Activated naive CD8-positive, alpha-beta T cell (primary cell): Measurements from ENCODE around the gene UBE2J2.
"Not testable (repeated sequence)": the region's sequence is repeated elsewhere in the genome, so short reads cannot be mapped to it uniquely, and the experiment has no call there.

Experiments used
- H3K27ac Mint-ChIP-seq: one replicate; pipeline ENCODE4 v1.8.0; 2021; ENCODE audit warnings: mixed read lengths
- H3K27me3 Mint-ChIP-seq: one replicate; pipeline ENCODE4 v1.8.0; 2021; ENCODE audit warnings: mixed read lengths
- H3K36me3 Mint-ChIP-seq: one replicate; pipeline ENCODE4 v1.8.0; 2021; ENCODE audit warnings: mixed read lengths
- H3K4me1 Mint-ChIP-seq: one replicate; pipeline ENCODE4 v1.8.0; 2021; ENCODE audit warnings: low read depth, mixed read lengths
- H3K4me3 Mint-ChIP-seq: one replicate; pipeline ENCODE4 v1.8.0; 2021; ENCODE audit warnings: mild to moderate bottlenecking, mixed read lengths
- H3K9me3 Mint-ChIP-seq: one replicate; pipeline ENCODE4 v1.8.0; 2021; ENCODE audit warnings: low read depth, mixed read lengths

UBE2J2 gene

DNA sequence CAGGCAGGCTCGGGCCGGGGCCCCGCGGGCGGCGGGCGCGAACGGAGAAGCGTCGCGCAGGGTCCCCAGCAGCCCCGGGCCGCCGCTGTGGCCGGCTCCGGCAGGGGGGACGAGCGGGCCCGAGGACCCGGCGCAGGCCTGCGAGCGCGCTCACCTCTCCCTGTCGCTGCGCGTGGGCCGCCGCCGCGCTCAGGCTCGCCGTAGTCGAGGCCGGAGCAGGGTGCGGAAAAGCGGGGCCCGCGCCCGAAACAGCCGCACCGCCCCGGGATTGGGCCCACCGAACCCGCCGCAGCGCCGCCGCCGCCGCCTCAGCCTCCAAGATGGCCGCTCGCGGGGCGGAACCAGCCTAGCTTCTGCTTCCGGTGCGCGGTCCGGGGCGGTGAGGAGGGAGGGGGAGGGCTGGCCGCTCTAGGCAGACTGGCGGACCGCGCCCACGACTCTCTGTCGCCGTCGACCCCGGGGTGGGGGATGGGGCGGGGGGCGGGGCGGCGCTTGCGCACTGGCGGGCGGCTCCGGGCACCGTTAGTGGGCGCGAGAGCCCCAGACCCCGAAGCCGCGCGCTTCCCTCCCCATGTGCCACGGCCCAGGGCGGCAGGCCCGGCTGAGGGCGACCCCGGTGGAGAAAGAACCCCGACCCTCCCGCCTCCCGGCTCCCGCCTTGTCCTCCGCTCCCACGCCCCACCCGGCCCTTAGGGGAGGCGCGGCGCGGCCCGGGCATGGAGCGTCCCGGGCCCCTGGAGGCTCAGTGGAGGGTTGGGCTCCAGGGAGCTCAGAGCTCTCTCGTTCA, at the start of gene UBE2J2:
Gene UBE2J2, minus strand, starts transcription at position 343 of the 787 bp plus-strand sequence. CDS start 5,862 bp downstream, outside the sequence.
- Mint-ChIP-seq H3K4me3 (peak within 1 kb of the TSS; percentile 90), H3K27ac (peak within 1 kb of the TSS; percentile 81), H3K36me3 (peaks cover 2% of the 10 kb centered on the region), H3K27me3 (no peaks in the 10 kb centered on the region), H3K4me1 (peaks cover 37% of the 10 kb centered on the region), H3K9me3 (no peaks in the 10 kb centered on the region)

DNA sequence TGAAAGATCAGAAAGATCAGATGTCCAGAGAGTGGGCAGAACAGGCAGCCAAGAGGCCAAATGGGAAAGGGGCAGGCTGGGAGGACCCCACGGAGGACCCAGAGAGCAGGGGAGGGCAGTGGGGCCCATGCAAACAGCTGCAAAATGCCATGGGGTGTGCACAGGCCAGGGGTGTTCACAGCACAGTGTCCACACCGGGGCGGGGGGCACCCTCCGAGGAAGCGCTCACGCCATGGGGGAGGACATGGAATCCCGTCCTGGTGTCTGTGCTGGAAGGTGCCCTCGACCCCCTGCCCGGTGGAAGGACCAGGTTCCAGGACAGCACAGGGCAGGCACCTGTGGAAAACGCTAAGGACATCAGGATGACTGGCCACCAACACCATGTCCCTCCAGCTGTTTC, 49.3 kb upstream of the UBE2J2 start:
- Mint-ChIP-seq H3K36me3 (no peaks in the 10 kb centered on the region), H3K27ac (no peak overlapping the region), H3K4me3 (peak overlapping the region; percentile 95), H3K9me3 (no peaks in the 10 kb centered on the region), H3K4me1 (peaks cover 24% of the 10 kb centered on the region), H3K27me3 (no peaks in the 10 kb centered on the region)

DNA sequence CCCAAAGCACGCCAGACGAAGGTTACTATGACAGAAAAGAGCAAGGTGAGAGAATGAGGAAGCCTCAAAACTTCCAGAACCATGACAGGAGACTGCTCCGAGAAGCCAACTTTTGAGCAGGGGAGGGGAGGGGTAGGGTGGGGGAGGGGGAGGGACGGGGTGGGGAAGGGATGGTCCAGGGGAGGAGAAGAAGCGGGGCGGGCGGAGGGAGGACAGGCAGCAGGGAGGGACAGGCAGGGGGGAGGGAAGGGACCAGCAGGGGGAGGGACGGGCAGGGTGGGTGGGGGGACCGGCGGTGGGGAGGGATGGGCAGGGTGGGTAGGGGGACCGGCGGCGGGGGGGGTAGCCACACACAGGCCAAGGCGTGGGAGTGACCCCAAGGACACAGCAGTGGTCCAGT, 48.8 kb upstream of the UBE2J2 start:
- Mint-ChIP-seq H3K9me3 (no peaks in the 10 kb centered on the region), H3K4me3 (peak overlapping the region; percentile 95), H3K27ac (peak overlapping the region; percentile 81), H3K4me1 (peaks cover 24% of the 10 kb centered on the region), H3K36me3 (no peaks in the 10 kb centered on the region), H3K27me3 (no peaks in the 10 kb centered on the region)

DNA sequence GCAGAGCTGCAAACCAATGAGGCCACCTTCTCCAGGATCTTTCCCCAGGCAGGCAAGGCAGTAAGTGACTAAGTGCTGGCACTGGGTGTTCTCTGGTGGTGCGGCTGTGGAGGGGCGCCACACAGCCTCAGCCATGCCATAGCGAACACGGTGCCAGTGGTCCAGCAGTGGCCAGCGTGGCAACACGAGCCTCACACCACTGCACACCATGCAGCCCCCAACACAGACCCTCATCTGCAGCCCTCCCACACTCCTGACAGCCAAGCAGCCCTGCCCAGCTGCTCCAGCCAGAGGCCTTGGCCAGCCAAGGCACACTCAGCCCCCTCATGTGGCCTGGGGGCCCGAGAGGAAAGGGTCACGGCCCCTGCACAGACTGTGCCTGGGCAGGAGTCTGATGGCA, 47.8 kb upstream of the UBE2J2 start:
- no peaks in the 10 kb centered on the region for H3K36me3 Mint-ChIP-seq
- H3K9me3 Mint-ChIP-seq, result no peaks in the 10 kb centered on the region
- H3K4me1 Mint-ChIP-seq, result peaks cover 24% of the 10 kb centered on the region
- H3K27me3 Mint-ChIP-seq, result no peaks in the 10 kb centered on the region
- H3K4me3 Mint-ChIP-seq, result peak overlapping the region; percentile 30
- no peak overlapping the region for H3K27ac Mint-ChIP-seq

DNA sequence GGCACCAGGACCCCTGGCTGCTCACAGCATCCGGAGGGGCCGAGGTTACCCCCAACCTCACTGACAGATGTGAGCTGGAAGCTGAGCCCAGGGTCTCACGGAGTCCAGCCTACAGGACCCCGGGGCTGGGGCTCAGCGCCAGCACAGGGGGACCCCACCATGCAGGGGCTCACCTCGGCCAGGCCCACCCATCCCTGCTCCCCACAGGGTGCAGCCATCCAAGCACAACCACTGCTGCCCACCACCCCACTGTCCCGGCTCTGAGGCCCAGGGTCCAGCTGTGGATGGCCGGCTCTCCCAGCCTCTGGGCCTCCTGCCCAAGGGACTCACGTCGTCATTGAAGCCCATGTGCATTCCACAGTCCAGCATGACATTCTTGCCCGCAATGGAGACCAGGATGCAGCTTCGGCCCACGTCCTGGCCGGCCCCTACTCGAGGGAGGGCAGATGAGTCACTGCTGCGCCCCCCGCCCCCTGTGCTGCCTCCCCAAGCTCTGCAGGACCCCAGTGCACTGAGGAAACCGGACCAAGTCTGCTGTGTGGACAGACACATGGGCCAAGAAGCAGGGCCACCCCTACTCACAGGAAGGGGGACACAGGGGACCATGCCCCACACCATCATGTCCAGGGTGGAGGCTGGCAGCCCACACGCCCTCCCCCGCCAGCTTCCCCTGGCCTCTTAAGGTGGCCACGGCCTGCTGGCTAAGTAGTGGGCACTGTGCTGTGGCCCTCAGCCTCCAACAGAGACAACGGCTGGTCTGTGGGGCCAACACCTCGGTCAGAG, 47.2 kb upstream of the UBE2J2 start:
- H3K27ac Mint-ChIP-seq, result no peak overlapping the region
- no peaks in the 10 kb centered on the region for H3K9me3 Mint-ChIP-seq
- H3K36me3 Mint-ChIP-seq, result no peaks in the 10 kb centered on the region
- peaks cover 20% of the 10 kb centered on the region for H3K4me1 Mint-ChIP-seq
- no peak overlapping the region for H3K4me3 Mint-ChIP-seq
- no peaks in the 10 kb centered on the region for H3K27me3 Mint-ChIP-seq

DNA sequence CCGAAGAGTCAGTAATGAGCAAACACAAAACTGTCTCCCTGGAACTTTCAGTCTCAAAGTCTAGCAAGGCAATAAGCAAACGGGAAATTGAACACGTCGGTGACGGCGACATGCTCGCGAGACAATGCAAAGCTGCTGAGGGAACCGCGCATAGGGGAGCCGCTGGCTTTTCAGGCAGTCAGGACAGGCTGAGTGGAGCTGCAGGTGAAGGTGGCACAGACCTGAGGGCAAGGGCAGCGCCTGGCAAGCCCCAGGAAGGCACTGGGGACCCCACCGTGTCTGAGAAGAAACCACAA, 45.9 kb upstream of the UBE2J2 start:
- Mint-ChIP-seq H3K27me3 (no peaks in the 10 kb centered on the region), H3K4me1 (peaks cover 19% of the 10 kb centered on the region), H3K36me3 (no peaks in the 10 kb centered on the region), H3K9me3 (no peaks in the 10 kb centered on the region), H3K4me3 (no peak overlapping the region), H3K27ac (no peak overlapping the region)

DNA sequence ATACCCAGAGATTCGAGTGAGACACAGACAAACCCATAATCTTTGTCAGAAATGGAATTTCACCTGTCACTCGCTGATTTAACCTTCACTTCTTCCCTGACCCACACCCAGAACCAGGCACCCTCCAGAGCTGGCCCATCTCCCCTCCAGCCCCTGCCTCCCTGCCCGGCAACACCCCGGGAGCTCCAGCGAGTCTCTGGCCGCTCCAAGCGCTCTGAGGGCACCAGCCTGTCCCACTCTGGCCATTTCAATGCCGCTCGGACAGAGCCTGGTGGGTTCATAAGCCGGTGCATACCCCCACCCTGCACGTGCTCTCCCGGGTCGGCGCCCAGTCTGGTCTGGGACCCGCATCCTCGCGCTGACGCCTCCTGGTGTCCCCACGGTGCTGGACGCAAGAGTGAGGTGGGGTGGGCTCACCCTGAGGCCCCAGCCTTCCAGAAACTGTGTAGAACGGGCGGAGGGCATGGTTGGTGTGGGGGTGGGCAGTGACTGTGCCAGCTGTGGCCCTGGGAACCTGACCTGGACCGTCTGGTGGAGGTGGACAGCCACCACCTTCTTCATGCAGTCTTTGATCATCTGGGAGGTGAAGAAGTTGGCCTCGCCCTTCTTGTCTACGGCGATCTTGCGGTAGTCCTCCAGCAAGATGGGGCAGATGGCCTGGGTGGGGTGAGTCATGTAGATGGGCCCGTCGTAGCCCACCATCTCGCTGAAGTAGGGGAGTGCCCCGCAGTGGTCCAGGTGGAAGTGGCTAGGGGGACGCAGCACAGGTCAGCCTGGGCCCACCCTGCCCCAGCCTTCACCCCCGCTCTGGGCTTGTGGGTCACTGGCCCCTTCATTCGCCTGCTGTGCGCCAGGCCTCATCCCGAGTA, 45.4 kb upstream of the UBE2J2 start:
- Mint-ChIP-seq H3K4me3 (no peak overlapping the region), H3K36me3 (no peaks in the 10 kb centered on the region), H3K27ac (no peak overlapping the region), H3K9me3 (no peaks in the 10 kb centered on the region), H3K27me3 (no peaks in the 10 kb centered on the region), H3K4me1 (peaks cover 19% of the 10 kb centered on the region)

DNA sequence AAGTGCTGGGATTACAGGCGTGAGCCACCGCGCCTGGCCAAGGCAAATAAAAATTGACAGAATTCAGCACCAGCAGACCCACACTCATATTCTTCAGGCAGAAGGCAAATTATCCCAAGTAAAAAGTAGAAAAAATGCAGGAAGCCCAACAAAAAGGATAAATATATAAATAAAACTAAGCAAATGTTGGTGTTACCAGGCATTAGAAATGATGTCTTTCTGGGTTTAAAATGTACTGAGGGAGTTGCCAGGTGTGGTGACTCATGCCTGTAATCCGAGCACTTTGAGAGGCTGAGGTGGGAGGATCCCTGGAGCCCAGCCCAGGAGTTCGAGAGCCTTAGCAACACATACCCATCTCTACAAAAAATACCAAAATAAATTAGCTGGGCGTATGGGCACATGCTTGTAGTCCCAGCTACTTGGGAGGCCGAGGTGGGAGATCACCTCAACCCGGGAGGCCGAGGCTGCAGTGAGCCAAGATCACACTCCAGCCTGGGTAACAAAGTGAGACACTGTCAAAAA, 44.5 kb upstream of the UBE2J2 start:
- no peak overlapping the region for H3K4me3 Mint-ChIP-seq
- no peak overlapping the region for H3K27ac Mint-ChIP-seq
- no peaks in the 10 kb centered on the region for H3K36me3 Mint-ChIP-seq
- peaks cover 14% of the 10 kb centered on the region for H3K4me1 Mint-ChIP-seq
- H3K9me3 Mint-ChIP-seq, result no peaks in the 10 kb centered on the region
- H3K27me3 Mint-ChIP-seq, result no peaks in the 10 kb centered on the region

DNA sequence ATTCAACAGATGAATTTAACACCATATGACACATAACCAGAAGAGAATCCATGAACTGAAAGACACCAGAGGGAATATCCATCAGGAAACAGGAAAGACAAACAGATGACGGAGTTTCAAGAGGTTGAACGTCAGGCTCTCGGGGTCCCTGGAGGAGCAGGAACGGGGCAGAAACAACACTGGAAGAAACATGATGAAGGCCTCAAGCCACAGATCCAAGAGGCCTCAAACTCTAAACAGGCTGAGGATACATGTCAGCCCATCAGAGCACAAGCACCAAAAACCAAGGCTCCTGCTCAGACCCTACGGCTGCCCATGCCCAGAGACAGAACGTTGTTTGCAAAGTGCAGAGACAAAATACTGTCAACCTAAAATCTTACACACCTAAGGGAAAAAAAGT, 43.8 kb upstream of the UBE2J2 start:
- H3K4me3 Mint-ChIP-seq, result no peak overlapping the region
- no peaks in the 10 kb centered on the region for H3K27me3 Mint-ChIP-seq
- H3K4me1 Mint-ChIP-seq, result peaks cover 11% of the 10 kb centered on the region
- H3K36me3 Mint-ChIP-seq, result no peaks in the 10 kb centered on the region
- no peak overlapping the region for H3K27ac Mint-ChIP-seq
- H3K9me3 Mint-ChIP-seq, result no peaks in the 10 kb centered on the region

DNA sequence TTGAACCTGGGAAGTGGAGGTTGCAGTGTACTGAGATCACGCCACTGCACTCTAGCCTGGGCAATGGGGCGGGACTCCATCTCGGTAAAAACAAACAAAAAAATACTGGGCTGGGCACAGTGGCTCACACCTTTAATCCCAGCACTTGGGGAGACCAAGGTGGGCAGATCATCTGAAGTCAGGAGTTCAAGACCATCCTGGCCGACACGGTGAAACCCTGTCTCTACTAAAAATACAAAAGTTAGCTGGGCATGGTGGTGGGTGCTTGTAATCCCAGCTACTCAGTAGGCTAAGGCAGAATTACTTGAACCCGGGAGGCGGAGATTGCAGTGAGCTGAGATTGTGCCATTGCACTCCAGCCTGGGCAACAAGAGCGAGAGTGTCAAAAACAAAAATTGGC, 42.5 kb upstream of the UBE2J2 start:
- not testable (repeated sequence) for H3K27me3 Mint-ChIP-seq, H3K4me1 Mint-ChIP-seq, H3K4me3 Mint-ChIP-seq, H3K27ac Mint-ChIP-seq, H3K36me3 Mint-ChIP-seq, H3K9me3 Mint-ChIP-seq

DNA sequence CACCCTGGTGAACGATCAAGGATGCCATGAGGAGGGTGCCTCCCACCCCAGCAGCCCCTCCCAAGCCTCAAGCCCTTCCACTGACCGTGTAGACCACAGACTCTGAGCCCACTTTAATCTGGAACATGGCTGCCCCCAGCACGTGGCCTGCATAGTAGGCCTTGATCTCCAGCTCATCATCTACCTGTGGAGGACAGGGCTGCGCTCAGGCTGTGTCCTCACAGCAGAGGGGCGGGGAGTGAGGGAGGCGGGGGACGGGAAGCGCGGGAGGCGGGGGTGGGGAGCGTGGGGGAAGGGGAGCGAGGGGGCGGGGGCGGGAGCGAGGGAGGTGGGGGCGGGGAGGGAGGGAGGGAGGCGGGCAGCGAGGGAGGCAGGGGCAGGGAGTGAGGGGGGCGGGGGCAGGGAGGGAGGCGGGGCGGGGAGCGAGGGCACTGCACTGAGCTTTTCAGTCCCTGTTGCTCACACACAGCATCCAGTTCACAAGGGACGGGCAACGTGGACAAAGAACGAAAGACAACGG, 41.8 kb upstream of the UBE2J2 start:
- no peak overlapping the region for H3K4me3 Mint-ChIP-seq
- H3K4me1 Mint-ChIP-seq, result peaks cover 4% of the 10 kb centered on the region
- no peaks in the 10 kb centered on the region for H3K36me3 Mint-ChIP-seq
- H3K9me3 Mint-ChIP-seq, result no peaks in the 10 kb centered on the region
- H3K27ac Mint-ChIP-seq, result no peak overlapping the region
- no peaks in the 10 kb centered on the region for H3K27me3 Mint-ChIP-seq

DNA sequence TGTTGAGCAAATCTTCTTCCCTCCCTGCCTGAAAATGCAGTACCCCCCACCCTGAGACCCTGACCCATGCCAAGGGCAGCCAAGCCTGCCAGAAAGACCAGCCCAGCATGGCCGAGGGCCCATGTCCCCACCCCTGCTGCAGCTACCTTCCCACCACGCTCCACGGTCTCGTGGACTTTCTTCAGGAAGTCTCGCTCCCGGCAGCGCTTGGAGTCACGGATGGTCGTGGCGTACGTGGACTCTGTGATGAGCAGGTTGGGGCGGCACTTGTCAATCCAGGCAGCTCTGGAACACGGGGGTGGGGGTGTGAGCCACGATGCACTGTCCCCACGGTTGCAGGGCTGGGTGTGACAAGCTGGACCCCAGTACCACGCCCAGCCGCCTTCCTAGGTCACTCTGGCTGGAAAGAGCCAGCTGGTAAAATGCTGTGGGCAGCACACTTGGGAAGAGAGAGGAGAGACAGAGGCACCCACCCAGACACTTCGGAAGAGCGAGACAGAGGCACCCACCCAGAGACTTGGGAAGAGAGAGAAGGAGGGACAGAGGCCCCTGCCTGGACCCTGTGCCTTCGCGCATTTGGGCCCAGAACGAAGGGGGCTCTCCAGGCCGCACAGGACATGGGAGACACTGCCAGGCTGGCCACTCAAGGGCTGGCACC, 41.2 kb upstream of the UBE2J2 start:
- Mint-ChIP-seq H3K36me3 (no peaks in the 10 kb centered on the region), H3K4me1 (peaks cover 2% of the 10 kb centered on the region), H3K27ac (no peak overlapping the region), H3K9me3 (no peaks in the 10 kb centered on the region), H3K4me3 (no peak overlapping the region), H3K27me3 (no peaks in the 10 kb centered on the region)

DNA sequence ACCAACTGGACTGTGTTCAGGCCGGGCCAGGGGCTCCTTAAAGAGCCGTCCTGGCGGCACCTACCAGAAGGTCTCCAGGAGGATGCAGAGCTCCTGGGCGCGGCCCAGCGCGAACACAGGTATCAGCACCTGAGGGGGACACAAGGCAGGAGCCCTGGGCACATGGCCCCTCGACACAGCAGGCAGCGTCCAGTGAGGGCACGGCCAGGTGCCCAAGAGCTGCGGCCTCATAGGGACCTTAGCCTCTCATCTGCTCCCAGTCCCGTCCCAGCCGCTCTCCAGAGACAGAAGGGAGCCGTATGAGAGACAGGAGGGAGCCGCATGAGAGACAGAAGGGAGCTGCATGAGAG, 40.6 kb upstream of the UBE2J2 start:
- Mint-ChIP-seq H3K27me3 (no peaks in the 10 kb centered on the region), H3K4me1 (peaks cover 2% of the 10 kb centered on the region), H3K27ac (no peak overlapping the region), H3K36me3 (no peaks in the 10 kb centered on the region), H3K9me3 (no peaks in the 10 kb centered on the region), H3K4me3 (no peak overlapping the region)

DNA sequence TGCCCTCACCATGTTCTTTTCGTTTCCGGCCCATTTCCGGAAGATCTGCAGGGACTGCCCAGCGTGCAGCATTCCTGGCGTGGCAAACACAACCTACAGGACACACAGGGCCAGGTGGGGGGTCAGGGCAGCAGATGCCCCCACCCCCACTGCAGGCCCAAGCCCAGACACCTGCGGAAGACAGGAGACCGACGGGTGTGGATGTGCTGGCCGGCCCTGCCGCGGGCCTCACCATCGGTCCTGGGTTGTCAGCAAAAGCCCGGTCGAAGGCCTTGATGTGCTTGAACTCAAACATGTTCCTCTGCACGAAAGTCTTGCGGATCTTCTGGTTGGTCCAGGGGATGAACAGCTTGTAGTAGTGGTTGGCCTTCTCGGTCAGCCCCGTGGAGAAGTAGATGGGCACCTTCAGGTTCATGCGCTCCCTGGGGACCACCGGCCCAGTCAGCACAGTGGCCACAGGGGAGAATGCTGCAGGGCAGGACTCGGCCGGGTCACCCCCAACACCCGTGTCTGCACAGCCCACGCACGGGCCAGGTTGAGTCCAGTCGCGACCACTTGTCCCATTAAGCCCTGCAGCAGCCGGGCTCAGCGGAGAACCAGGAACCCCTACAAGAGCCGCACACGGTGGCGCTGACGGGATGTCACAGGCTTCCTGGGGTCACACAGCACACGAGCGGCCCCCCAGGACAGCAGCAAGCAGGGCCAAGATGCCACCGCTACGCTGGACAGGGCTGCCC, 40.0 kb upstream of the UBE2J2 start:
- no peak overlapping the region for H3K27ac Mint-ChIP-seq
- H3K4me3 Mint-ChIP-seq, result no peak overlapping the region
- peaks cover 2% of the 10 kb centered on the region for H3K4me1 Mint-ChIP-seq
- no peaks in the 10 kb centered on the region for H3K9me3 Mint-ChIP-seq
- no peaks in the 10 kb centered on the region for H3K36me3 Mint-ChIP-seq
- no peaks in the 10 kb centered on the region for H3K27me3 Mint-ChIP-seq
